Calu3 (cell line): Measurements from ENCODE around the gene ZNF282. TPM values are rescaled to one million over a fixed set of nuclear protein-coding genes. Genes with fewer than 3 reads are reported as not detected.

Experiments used
- BruUV-seq: library from RNA; stranded (reverse); fragments of 400-500 nt; replicated peaks from 2 replicates; lab custom pipeline; 2021; lab: Mats Ljungman, UMichigan
- CTCF ChIA-PET: fragments of 300-600 bp; sonication (Branson Sonifier 250); formaldehyde crosslinking; loops from one replicate; lab custom pipeline; 2022; ENCODE audit warnings: antibody characterized with exemption; lab: Charles Lee
- DNase-seq: peaks from one replicate; pipeline ENCODE4 v3.0.0; 2022
- H3K27ac Mint-ChIP-seq: one replicate; pipeline ENCODE4 v1.8.0; 2022; ENCODE audit warnings: mixed read lengths; ENCODE audit not compliant: unreplicated experiment
- H3K27me3 Mint-ChIP-seq: one replicate; pipeline ENCODE4 v1.8.0; 2022; ENCODE audit warnings: mixed read lengths; ENCODE audit not compliant: unreplicated experiment
- H3K36me3 Mint-ChIP-seq: one replicate; pipeline ENCODE4 v1.8.0; 2022; ENCODE audit warnings: mild to moderate bottlenecking, moderate library complexity, mixed read lengths; ENCODE audit not compliant: insufficient read depth, unreplicated experiment
- H3K4me1 Mint-ChIP-seq: one replicate; pipeline ENCODE4 v1.8.0; 2022; ENCODE audit warnings: mild to moderate bottlenecking, low read depth, mixed read lengths; ENCODE audit not compliant: unreplicated experiment
- H3K4me3 Mint-ChIP-seq: one replicate; pipeline ENCODE4 v1.8.0; 2022; ENCODE audit warnings: mild to moderate bottlenecking, low read depth, moderate library complexity, mixed read lengths; ENCODE audit not compliant: unreplicated experiment
- H3K9me3 Mint-ChIP-seq: one replicate; pipeline ENCODE4 v1.8.0; 2022; ENCODE audit warnings: low read depth, mixed read lengths; ENCODE audit not compliant: unreplicated experiment
- intact Hi-C: fragments of 100-400 bp; cut with micrococcal nuclease; formaldehyde crosslinking; loops from one replicate; pipeline ENCODE4 v1.10.0; 2022; ENCODE audit not compliant: unreplicated experiment
- total RNA-seq: library from RNA; stranded (reverse); gene quantifications from 2 replicates; pipeline ENCODE4 v1.2.3, GENCODE V29; 2022
- TF ChIP-seq, protein P1 (sequence below): fragments of 200-600 bp; IDR thresholded peaks from one replicate; pipeline ENCODE4 v1.8.0; 2022; ENCODE audit warnings: antibody characterized with exemption; ENCODE audit not compliant: unreplicated experiment

ZNF282 gene
- total RNA-seq, 1 experiment from 2014 or later = 45.2 TPM

DNA sequence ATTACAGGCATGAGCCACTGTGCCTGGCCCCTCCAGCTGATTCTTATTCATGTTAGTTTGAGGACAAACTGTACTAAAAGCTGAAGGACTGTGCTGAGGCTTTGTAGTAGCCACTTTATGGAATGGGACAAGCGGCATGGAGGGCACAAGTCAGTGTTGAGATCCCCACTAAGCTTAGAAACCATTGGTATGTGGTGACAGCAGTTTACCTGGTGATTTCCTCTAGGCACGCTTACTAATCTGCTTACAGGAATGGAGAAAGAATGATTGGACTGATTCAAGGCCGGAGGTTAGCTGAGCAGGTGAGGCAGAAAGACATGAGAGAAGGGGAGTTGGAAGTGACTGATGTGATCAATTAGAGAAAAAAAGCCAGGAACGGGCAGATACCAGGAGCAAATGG lies 44.4 kb upstream of the ZNF282 start:
- TF ChIP-seq, protein P1, sequence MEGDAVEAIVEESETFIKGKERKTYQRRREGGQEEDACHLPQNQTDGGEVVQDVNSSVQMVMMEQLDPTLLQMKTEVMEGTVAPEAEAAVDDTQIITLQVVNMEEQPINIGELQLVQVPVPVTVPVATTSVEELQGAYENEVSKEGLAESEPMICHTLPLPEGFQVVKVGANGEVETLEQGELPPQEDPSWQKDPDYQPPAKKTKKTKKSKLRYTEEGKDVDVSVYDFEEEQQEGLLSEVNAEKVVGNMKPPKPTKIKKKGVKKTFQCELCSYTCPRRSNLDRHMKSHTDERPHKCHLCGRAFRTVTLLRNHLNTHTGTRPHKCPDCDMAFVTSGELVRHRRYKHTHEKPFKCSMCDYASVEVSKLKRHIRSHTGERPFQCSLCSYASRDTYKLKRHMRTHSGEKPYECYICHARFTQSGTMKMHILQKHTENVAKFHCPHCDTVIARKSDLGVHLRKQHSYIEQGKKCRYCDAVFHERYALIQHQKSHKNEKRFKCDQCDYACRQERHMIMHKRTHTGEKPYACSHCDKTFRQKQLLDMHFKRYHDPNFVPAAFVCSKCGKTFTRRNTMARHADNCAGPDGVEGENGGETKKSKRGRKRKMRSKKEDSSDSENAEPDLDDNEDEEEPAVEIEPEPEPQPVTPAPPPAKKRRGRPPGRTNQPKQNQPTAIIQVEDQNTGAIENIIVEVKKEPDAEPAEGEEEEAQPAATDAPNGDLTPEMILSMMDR = no peak
- H3K27ac Mint-ChIP-seq = no peak overlapping the region
- peaks cover 18% of the 10 kb centered on the region for H3K4me1 Mint-ChIP-seq
- H3K9me3 Mint-ChIP-seq = no peaks in the 10 kb centered on the region
- no TSS peak for BruUV-seq
- no peak overlapping the region for H3K4me3 Mint-ChIP-seq
- peaks cover 58% of the 10 kb centered on the region for H3K36me3 Mint-ChIP-seq
- intact Hi-C loops = no loop called here
- no peak for DNase-seq
- H3K27me3 Mint-ChIP-seq = no peaks in the 10 kb centered on the region
- CTCF ChIA-PET = no interaction called here

DNA sequence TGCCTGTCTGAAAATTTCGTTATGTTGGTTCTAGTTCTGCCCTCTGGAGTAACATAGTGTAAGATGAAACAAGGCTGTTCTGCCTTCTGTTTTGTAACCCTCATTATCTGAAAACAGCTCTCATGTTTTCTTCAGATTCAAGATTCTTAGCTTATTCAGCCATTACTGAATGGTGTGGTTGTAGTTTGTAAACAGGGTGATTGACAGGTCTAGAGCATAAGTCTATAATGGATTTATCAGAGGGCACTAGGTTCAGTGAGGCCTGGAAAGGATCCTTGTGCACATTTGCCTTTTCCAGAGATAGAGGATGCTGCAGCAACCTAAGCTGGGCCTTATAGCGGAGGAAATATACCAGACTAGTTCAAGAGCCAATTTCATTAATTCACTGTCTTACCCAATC lies 42.0 kb upstream of the ZNF282 start:
- TF ChIP-seq, protein P1 = no peak
- no peak overlapping the region for H3K27ac Mint-ChIP-seq
- H3K27me3 Mint-ChIP-seq = no peaks in the 10 kb centered on the region
- H3K9me3 Mint-ChIP-seq = peaks cover 3% of the 10 kb centered on the region
- H3K4me1 Mint-ChIP-seq = peaks cover 18% of the 10 kb centered on the region
- peaks cover 53% of the 10 kb centered on the region for H3K36me3 Mint-ChIP-seq
- no TSS peak for BruUV-seq
- H3K4me3 Mint-ChIP-seq = no peak overlapping the region
- intact Hi-C loops = no loop called here
- CTCF ChIA-PET = interaction anchor here (0.7 kb wide), 1 partner anchor 30 kb away, joined by 5 read pairs; no protein-coding TSS in a partner anchor
- DNase-seq = no peak

DNA sequence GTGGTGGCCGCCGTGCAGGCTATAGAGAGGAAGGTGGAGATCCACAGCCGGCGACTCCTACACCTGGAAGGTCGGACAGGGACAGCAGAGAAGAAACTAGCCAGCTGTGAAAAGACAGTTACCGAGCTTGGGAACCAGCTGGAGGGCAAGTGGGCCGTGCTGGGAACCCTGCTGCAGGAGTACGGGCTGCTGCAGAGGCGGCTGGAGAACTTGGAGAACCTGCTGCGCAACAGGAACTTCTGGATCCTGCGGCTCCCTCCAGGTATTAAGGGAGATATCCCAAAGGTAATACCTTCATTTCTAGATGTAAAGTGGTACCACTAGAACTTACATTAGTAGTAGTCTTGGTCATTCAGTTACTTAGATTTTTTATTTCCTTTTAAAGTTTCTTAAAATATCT lies 41.3 kb upstream of the ZNF282 start:
- peaks cover 46% of the 10 kb centered on the region for H3K36me3 Mint-ChIP-seq
- BruUV-seq = no TSS peak
- H3K9me3 Mint-ChIP-seq = peaks cover 3% of the 10 kb centered on the region
- TF ChIP-seq, protein P1 = no peak
- intact Hi-C loops = no loop called here
- peaks cover 18% of the 10 kb centered on the region for H3K4me1 Mint-ChIP-seq
- H3K27ac Mint-ChIP-seq = no peak overlapping the region
- H3K27me3 Mint-ChIP-seq = no peaks in the 10 kb centered on the region
- CTCF ChIA-PET = no interaction called here
- no peak overlapping the region for H3K4me3 Mint-ChIP-seq
- DNase-seq = no peak

DNA sequence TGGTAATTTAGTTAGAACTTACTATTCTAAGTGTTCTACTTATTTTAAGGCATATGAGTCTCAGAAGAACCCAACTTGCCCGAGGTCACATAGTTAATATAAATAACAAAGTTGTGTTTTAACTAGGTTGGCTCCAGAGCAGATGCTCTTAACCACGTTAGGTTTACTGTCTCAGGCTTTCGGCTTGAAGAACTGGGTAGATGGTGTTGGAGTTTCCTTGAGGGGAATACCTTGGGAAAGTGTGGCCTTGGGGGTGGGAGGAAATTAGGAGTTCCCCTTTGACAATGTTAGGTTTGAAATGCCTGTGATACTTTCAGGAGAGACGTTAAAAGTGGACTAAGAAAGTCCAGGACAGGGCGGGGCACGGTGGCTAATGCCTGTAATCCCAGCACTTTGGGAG lies 38.4 kb upstream of the ZNF282 start:
- intact Hi-C loops = no loop called here
- DNase-seq = no peak
- Mint-ChIP-seq H3K36me3 (peaks cover 50% of the 10 kb centered on the region), H3K4me3 (no peak overlapping the region), H3K27me3 (no peaks in the 10 kb centered on the region), H3K4me1 (no peaks in the 10 kb centered on the region), H3K27ac (no peak overlapping the region), H3K9me3 (peaks cover 3% of the 10 kb centered on the region)
- BruUV-seq = no TSS peak
- TF ChIP-seq, protein P1 = no peak
- CTCF ChIA-PET = no interaction called here
